Endothelial cell of umbilical vein (primary cell): ENCODE data around the gene CADPS. TPM values are rescaled to one million over a fixed set of nuclear protein-coding genes. Genes with fewer than 3 reads are reported as not detected.

Experiments used
- BruUV-seq: library from RNA; stranded (reverse); fragments of 400-500 nt; replicated peaks from 2 replicates; lab custom pipeline; 2021; lab: Mats Ljungman, UMichigan
- CTCF ChIA-PET: fragments of 300-600, 350-600 bp; sonication (Branson Sonifier 250); formaldehyde crosslinking; loops from one replicate; lab custom pipeline; 2021; ENCODE audit warnings: antibody characterized with exemption, inconsistent platforms; lab: Charles Lee
- POLR2A ChIA-PET: fragments of 300-600, 350-600 bp; sonication (Branson Sonifier 250); formaldehyde crosslinking; loops from one replicate; lab custom pipeline; 2021; ENCODE audit warnings: antibody characterized with exemption, inconsistent platforms; lab: Charles Lee
- DNase-seq: peaks from one replicate; pipeline ENCODE4 v3.0.0-alpha.2; 2011; ENCODE audit warnings: low read depth, low spot score
- FAIRE-seq: peaks from 2 replicates; lab custom pipeline; 2011; peaks lifted over from hg19 to GRCh38; lab: Jason Lieb, UNC
- H2AFZ ChIP-seq: 2 replicates; pipeline ENCODE4 v1.6.0; 2012; ENCODE audit warnings: low read depth, low read length, control low read depth, inconsistent platforms
- H3K27ac ChIP-seq: 2 replicates; pipeline ENCODE4 v1.5.1; 2011; ENCODE audit warnings: low read depth, mild to moderate bottlenecking, control low read depth, low read length, moderate library complexity; ENCODE audit not compliant: insufficient read depth
- H3K27me3 ChIP-seq, 2 experiments: 2 replicates each; pipeline versions ENCODE4 v1.6.0 to v1.6.1; 2011; ENCODE audit warnings: low read length in 2 of 2, mixed read lengths in 1 of 2; ENCODE audit not compliant: control insufficient read depth in 2 of 2, insufficient read depth in 2 of 2
- H3K36me3 ChIP-seq, 2 experiments: 2 replicates in 1 of 2; 3 replicates in 1 of 2; pipeline ENCODE4 v1.5.1; 2011; ENCODE audit warnings: low read length in 2 of 2, mild to moderate bottlenecking in 1 of 2, moderate library complexity in 1 of 2; ENCODE audit not compliant: control insufficient read depth in 2 of 2, insufficient read depth in 2 of 2; ENCODE audit errors: extremely low read depth in 1 of 2
- H3K4me1 ChIP-seq: 3 replicates; pipeline ENCODE4 v1.5.1; 2011; ENCODE audit warnings: mild to moderate bottlenecking, low read length; ENCODE audit not compliant: control insufficient read depth, insufficient read depth; ENCODE audit errors: extremely low read depth
- H3K4me2 ChIP-seq: 2 replicates; pipeline ENCODE4 v1.6.1; 2011; ENCODE audit warnings: low read length, control low read depth, mixed read lengths; ENCODE audit not compliant: insufficient read depth
- H3K4me3 ChIP-seq, 3 experiments: fragments of 200-600 bp in 1 of 3; sonication (generic), shearing (Covaris generic) in 1 of 3; replicated peaks in 1 of 3; 2 replicates each; pipeline ENCODE4 v1.5.1; 2011 to 2016; ENCODE audit warnings: control low read depth in 3 of 3, low read length in 3 of 3, mild to moderate bottlenecking in 2 of 3, inconsistent platforms in 1 of 3, low read depth in 1 of 3, moderate library complexity in 1 of 3; ENCODE audit not compliant: insufficient read depth in 1 of 3
- H3K79me2 ChIP-seq: 2 replicates; pipeline ENCODE4 v1.6.0; 2012; ENCODE audit warnings: low read length, inconsistent platforms; ENCODE audit not compliant: control insufficient read depth, insufficient read depth
- H3K9ac ChIP-seq: replicated peaks from 2 replicates; pipeline ENCODE3; 2011; ENCODE audit warnings: low read length, control low read depth; ENCODE audit not compliant: insufficient read depth; ENCODE audit errors: extremely low read depth
- H3K9me1 ChIP-seq: replicated peaks from 3 replicates; pipeline ENCODE4 v1.6.0; 2011; ENCODE audit warnings: mild to moderate bottlenecking, low read length; ENCODE audit not compliant: control insufficient read depth, insufficient read depth; ENCODE audit errors: extremely low read depth
- H3K9me3 ChIP-seq: replicated peaks from 2 replicates; pipeline ENCODE4 v1.5.1; 2012; ENCODE audit warnings: low read length, inconsistent platforms; ENCODE audit not compliant: control insufficient read depth, insufficient read depth
- H4K20me1 ChIP-seq: replicated peaks from 2 replicates; pipeline ENCODE3; 2011; ENCODE audit warnings: mild to moderate bottlenecking, low read length; ENCODE audit not compliant: control insufficient read depth, insufficient read depth; ENCODE audit errors: extremely low read depth
- CTCF ChIP-seq, 2 donors: IDR thresholded peaks; 1 replicate in 1 of 2; 2 replicates in 1 of 2; pipeline ENCODE4 v1.5.1; 2011; ENCODE audit warnings: low read length in 2 of 2, mild to moderate bottlenecking in 2 of 2, moderate library complexity in 2 of 2, control low read depth in 1 of 2, inconsistent platforms in 1 of 2, low read depth in 1 of 2; ENCODE audit not compliant: insufficient read depth in 1 of 2; ENCODE audit errors: extremely low read depth in 1 of 2
- EZH2 ChIP-seq: IDR thresholded peaks from 2 replicates; pipeline ENCODE4 v1.6.1; 2012; ENCODE audit warnings: borderline replicate concordance, low read depth, mild to moderate bottlenecking, moderate library complexity, low read length, inconsistent platforms; ENCODE audit not compliant: severe bottlenecking
- FOS ChIP-seq: IDR thresholded peaks from 2 replicates; pipeline ENCODE4 v1.6.1; 2011; ENCODE audit warnings: mild to moderate bottlenecking, low read length, moderate library complexity, borderline replicate concordance; ENCODE audit not compliant: insufficient read depth
- GATA2 ChIP-seq: IDR thresholded peaks from 2 replicates; pipeline ENCODE4 v1.7.0; 2011; ENCODE audit warnings: low read depth, mild to moderate bottlenecking, moderate library complexity, mixed read lengths, low read length; ENCODE audit not compliant: insufficient read length, insufficient read depth
- JUN ChIP-seq: IDR thresholded peaks from 2 replicates; pipeline ENCODE4 v1.6.1; 2011; ENCODE audit warnings: borderline replicate concordance, low read depth; ENCODE audit not compliant: insufficient read length, insufficient read depth
- MAX ChIP-seq: IDR thresholded peaks from 2 replicates; pipeline ENCODE4 v1.6.1; 2011; ENCODE audit not compliant: insufficient read depth, insufficient read length
- MYC ChIP-seq: IDR thresholded peaks from one replicate; pipeline ENCODE4 v1.6.1; 2011; ENCODE audit warnings: mild to moderate bottlenecking, low read depth, low read length
- POLR2A ChIP-seq: IDR thresholded peaks from 2 replicates; pipeline ENCODE4 v1.6.1; 2012; ENCODE audit warnings: low read depth, mild to moderate bottlenecking, control low read depth, low read length
- POLR2AphosphoS5 ChIP-seq: IDR thresholded peaks from 2 replicates; pipeline ENCODE4 v1.6.1; 2012; ENCODE audit warnings: low read depth, mild to moderate bottlenecking, control low read depth, low read length, moderate library complexity; ENCODE audit not compliant: insufficient read depth
- dilution Hi-C: fragments of 300-500 bp; cut with MboI; formaldehyde crosslinking; loops from one replicate; pipeline ENCODE4 v1.15.0; 2019; ENCODE audit warnings: low sequenced_read_pairs; ENCODE audit not compliant: extremely low pct_ligation_motif_present
- intact Hi-C: fragments of 100-400 bp; cut with micrococcal nuclease; formaldehyde crosslinking; loops from one replicate; pipeline ENCODE4 v1.10.0; 2022
- polyA plus RNA-seq, 4 experiments: library from polyadenylated mRNA; depleted of rRNA in 3 of 4; stranded (reverse) in 3 of 4; unstranded in 1 of 4; fragments of >200 nt; gene quantifications; 2 replicates each; pipeline versions ENCODE4 v1.2.1 to v1.2.3, GENCODE V29; 2011 to 2012; ENCODE audit warnings: missing spikeins in 1 of 4
- total RNA-seq: library from RNA; stranded (reverse); gene quantifications from 2 replicates; pipeline ENCODE4 v1.2.3, GENCODE V29; 2021

The CADPS gene
- total and polyA plus RNA-seq, 2 donors (not counting 3 experiments of a cell fraction or from before 2014, with no cell fraction given) = not detected

- Histone ChIP-seq H3K9ac (no peak overlapping the region), H3K36me3 (no peaks in the 10 kb centered on the region), H3K27me3 (no peaks in the 10 kb centered on the region), H2AFZ (no peak overlapping the region), H3K27ac (no peak overlapping the region), H3K79me2 (no peaks in the 10 kb centered on the region), H3K4me2 (no peak overlapping the region), H3K9me1 (no peaks in the 10 kb centered on the region), H3K4me1 (no peaks in the 10 kb centered on the region), H4K20me1 (no peaks in the 10 kb centered on the region), H3K4me3 (no peak overlapping the region), H3K9me3 (no peaks in the 10 kb centered on the region)
- ChIA-PET CTCF (no interaction called here), POLR2A (no interaction called here)
- no peak for FAIRE-seq
- dilution Hi-C loops (no loop called here), intact Hi-C loops (no loop called here)
- DNase-seq = no peak
- BruUV-seq = no TSS peak
- TF ChIP-seq JUN (no peak), FOS (no peak), MAX (no peak), POLR2AphosphoS5 (no peak), CTCF (IDR thresholded peaks at IDR 0.05; ENCODE audit: extremely low read depth in 1 of 2, insufficient read depth in 1 of 2, low read depth in 1 of 2, low read length in 2 of 2) (no peak), EZH2 (no peak), POLR2A (no peak), GATA2 (no peak), MYC (no peak)
Observed at GRCh38 chr3:62835554-62836236, 39.5 kb downstream of the CADPS start.
